RWPE2 (cell line): ENCODE measurements around the gene CGN.

Source experiments
- ATAC-seq: fragments of 200-7000 bp; cut with Tn5 transposase; 3 replicates; pipeline ENCODE4 v1.9.1; 2021; ENCODE audit warnings: low read depth
- DNase-seq: peaks from one replicate; pipeline ENCODE4 v3.0.0-alpha.2; 2020; ENCODE audit warnings: low spot score
- H3K27ac ChIP-seq: fragments of 450-650 bp; 2 replicates; pipeline ENCODE4 v1.5.1; 2017; ENCODE audit warnings: mild to moderate bottlenecking; ENCODE audit not compliant: poor library complexity, severe bottlenecking
- H3K27me3 ChIP-seq: fragments of 250-450 bp; sonication (Bioruptor Pico); 2 replicates; pipeline ENCODE4 v1.5.1; 2021; ENCODE audit warnings: mild to moderate bottlenecking, moderate library complexity; ENCODE audit not compliant: insufficient read depth, poor library complexity, severe bottlenecking
- H3K36me3 ChIP-seq: fragments of 250-450 bp; sonication (Bioruptor Pico); 2 replicates; pipeline ENCODE4 v1.5.1; 2020; ENCODE audit warnings: low read depth, mild to moderate bottlenecking, moderate library complexity
- H3K4me1 ChIP-seq: fragments of 250-450 bp; sonication (Bioruptor Pico); 2 replicates; pipeline ENCODE4 v1.5.1; 2021; ENCODE audit warnings: mild to moderate bottlenecking, moderate library complexity; ENCODE audit not compliant: insufficient read depth, poor library complexity, severe bottlenecking
- H3K4me3 ChIP-seq: fragments of 250-450 bp; sonication (Bioruptor Pico); 2 replicates; pipeline ENCODE4 v1.5.1; 2021; ENCODE audit warnings: mild to moderate bottlenecking, moderate library complexity; ENCODE audit not compliant: severe bottlenecking
- H3K9me3 ChIP-seq: fragments of 250-450 bp; sonication (Bioruptor Pico); 2 replicates; pipeline ENCODE4 v1.5.1; 2021; ENCODE audit warnings: mild to moderate bottlenecking, moderate library complexity; ENCODE audit not compliant: severe bottlenecking
- CTCF ChIP-seq: fragments of 450-650 bp; IDR thresholded peaks from one replicate; pipeline ENCODE4 v1.5.1; 2017; ENCODE audit warnings: mild to moderate bottlenecking, moderate library complexity; ENCODE audit not compliant: poor library complexity, severe bottlenecking

CGN gene

GRCh38 chr1:151491641-151492040, 19.5 kb upstream of the CGN start:
- H3K27me3 ChIP-seq: no peaks in the 10 kb centered on the region
- ATAC-seq (no peak), DNase-seq (no peak)
- H3K4me1 ChIP-seq: peaks cover 16% of the 10 kb centered on the region
- no peaks in the 10 kb centered on the region for H3K9me3 ChIP-seq
- H3K27ac ChIP-seq: no peak overlapping the region
- H3K4me3 ChIP-seq: no peak overlapping the region
- no peak for TF ChIP-seq CTCF
- no peaks in the 10 kb centered on the region for H3K36me3 ChIP-seq

- Histone ChIP-seq H3K4me3 (no peak overlapping the region), H3K27me3 (no peaks in the 10 kb centered on the region), H3K9me3 (no peaks in the 10 kb centered on the region), H3K27ac (no peak overlapping the region), H3K4me1 (peaks cover 16% of the 10 kb centered on the region), H3K36me3 (no peaks in the 10 kb centered on the region)
- DNase-seq (no peak), ATAC-seq (no peak)
- TF ChIP-seq CTCF: no peak
Observed at GRCh38 chr1:151492120-151492519, 19.1 kb upstream of the CGN start.

GRCh38 chr1:151493042-151493441, 18.1 kb upstream of the CGN start:
- TF ChIP-seq CTCF: no peak
- no peak overlapping the region for H3K27ac ChIP-seq
- ATAC-seq: no peak
- H3K36me3 ChIP-seq: no peaks in the 10 kb centered on the region
- H3K27me3 ChIP-seq: no peaks in the 10 kb centered on the region
- DNase-seq: no peak
- peaks cover 16% of the 10 kb centered on the region for H3K4me1 ChIP-seq
- no peaks in the 10 kb centered on the region for H3K9me3 ChIP-seq
- no peak overlapping the region for H3K4me3 ChIP-seq

- DNase-seq: no peak
- no peaks in the 10 kb centered on the region for H3K9me3 ChIP-seq
- no peaks in the 10 kb centered on the region for H3K27me3 ChIP-seq
- peak; percentile 90 for ATAC-seq
- no peaks in the 10 kb centered on the region for H3K36me3 ChIP-seq
- peaks cover 16% of the 10 kb centered on the region for H3K4me1 ChIP-seq
- H3K4me3 ChIP-seq: no peak overlapping the region
- peak overlapping the region; percentile 27 for H3K27ac ChIP-seq
- TF ChIP-seq CTCF: no peak
Observed at GRCh38 chr1:151494741-151495281, 16.4 kb upstream of the CGN start.

GRCh38 chr1:151495316-151495715, 15.9 kb upstream of the CGN start:
- H3K4me3 ChIP-seq: no peak overlapping the region
- no peak for ATAC-seq
- peak overlapping the region; percentile 27 for H3K27ac ChIP-seq
- no peaks in the 10 kb centered on the region for H3K36me3 ChIP-seq
- peaks cover 16% of the 10 kb centered on the region for H3K4me1 ChIP-seq
- no peaks in the 10 kb centered on the region for H3K27me3 ChIP-seq
- no peak for TF ChIP-seq CTCF
- H3K9me3 ChIP-seq: no peaks in the 10 kb centered on the region
- no peak for DNase-seq
